Hepatocyte (in vitro differentiated cells): Measurements from ENCODE around the gene IL1RAPL1. TPM values are rescaled to one million over a fixed set of nuclear protein-coding genes. Genes with fewer than 3 reads are reported as not detected.

Experiments
- DNase-seq: peaks from one replicate; pipeline ENCODE4 v3.0.0-alpha.2; 2016; ENCODE audit warnings: low spot score
- H2AFZ ChIP-seq: fragments of 200-600 bp; sonication (generic); 2 replicates; pipeline ENCODE4 v1.6.0; 2016; ENCODE audit warnings: antibody characterized with exemption, mild to moderate bottlenecking
- H3K27ac ChIP-seq: fragments of 200-600 bp; sonication (generic); 2 replicates; pipeline ENCODE4 v1.5.1; 2016; ENCODE audit warnings: mild to moderate bottlenecking
- H3K27me3 ChIP-seq: fragments of 200-600 bp; sonication (generic); 2 replicates; pipeline ENCODE4 v1.6.1; 2016
- H3K36me3 ChIP-seq: fragments of 200-600 bp; sonication (generic); replicated peaks from 2 replicates; pipeline ENCODE4 v1.5.1; 2016; ENCODE audit warnings: low read depth; ENCODE audit not compliant: insufficient read depth
- H3K4me1 ChIP-seq: fragments of 200-600 bp; sonication (generic); 2 replicates; pipeline ENCODE4 v1.5.1; 2016; ENCODE audit warnings: mild to moderate bottlenecking, moderate library complexity; ENCODE audit not compliant: insufficient read depth
- H3K4me2 ChIP-seq: fragments of 200-600 bp; sonication (generic); 2 replicates; pipeline ENCODE4 v1.6.0; 2016
- H3K4me3 ChIP-seq: fragments of 200-600 bp; sonication (generic); 2 replicates; pipeline ENCODE4 v1.5.1; 2016; ENCODE audit warnings: mild to moderate bottlenecking
- H3K79me2 ChIP-seq: fragments of 200-600 bp; sonication (generic); 2 replicates; pipeline ENCODE4 v1.6.0; 2017; ENCODE audit warnings: mild to moderate bottlenecking
- H3K9me2 ChIP-seq: fragments of 200-600 bp; sonication (generic); replicated peaks from 2 replicates; pipeline ENCODE4 v1.6.0; 2017; ENCODE audit warnings: mild to moderate bottlenecking; ENCODE audit not compliant: insufficient read depth
- H3K9me3 ChIP-seq: fragments of 200-600 bp; sonication (generic); 2 replicates; pipeline ENCODE4 v1.5.1; 2016; ENCODE audit warnings: low read depth, mild to moderate bottlenecking
- H4K20me1 ChIP-seq: fragments of 200-600 bp; sonication (generic); 2 replicates; pipeline ENCODE4 v1.6.0; 2016; ENCODE audit warnings: mild to moderate bottlenecking; ENCODE audit not compliant: insufficient read depth, poor library complexity, severe bottlenecking
- EZH2 ChIP-seq: fragments of 200-600 bp; sonication (generic); IDR thresholded peaks from 2 replicates; pipeline ENCODE4 v1.6.1; 2016; ENCODE audit warnings: antibody characterized with exemption, mild to moderate bottlenecking, borderline replicate concordance
- EZH2phosphoT487 ChIP-seq: fragments of 200-600 bp; sonication (generic); IDR thresholded peaks from one replicate; pipeline ENCODE4 v1.6.1; 2018; ENCODE audit warnings: antibody characterized with exemption, mild to moderate bottlenecking, low read depth, moderate library complexity; ENCODE audit not compliant: unreplicated experiment, severe bottlenecking
- WGBS: methylation state at CpG from one replicate; pipeline ENCODE4 v1.1.6; 2016; ENCODE audit warnings: low lambda C conversion rate; ENCODE audit errors: missing lambda C conversion rate; 5-methylcytosine and 5-hydroxymethylcytosine counted together
- polyA plus RNA-seq: library from polyadenylated mRNA; unstranded; fragments of >200 nt; fragmentation: Nextera tagmentation; extraction: Ambion mirVana; gene quantifications from 2 replicates; pipeline ENCODE4 v1.2.1, GENCODE V29; 2016
- total RNA-seq: library from RNA; depleted of rRNA; stranded (reverse); fragments of >200 nt; gene quantifications from 2 replicates; pipeline ENCODE4 v1.2.3, GENCODE V29; 2014
- TF ChIP-seq, protein P1 (sequence below): fragments of 200-600 bp; sonication (generic); IDR thresholded peaks from 2 replicates; pipeline ENCODE4 v1.5.1; 2016; ENCODE audit warnings: antibody characterized with exemption, mild to moderate bottlenecking; ENCODE audit not compliant: poor library complexity

The IL1RAPL1 gene
- total and polyA plus RNA-seq, 2 experiments from 2014 or later: 0.89 to 2.7 TPM

DNA sequence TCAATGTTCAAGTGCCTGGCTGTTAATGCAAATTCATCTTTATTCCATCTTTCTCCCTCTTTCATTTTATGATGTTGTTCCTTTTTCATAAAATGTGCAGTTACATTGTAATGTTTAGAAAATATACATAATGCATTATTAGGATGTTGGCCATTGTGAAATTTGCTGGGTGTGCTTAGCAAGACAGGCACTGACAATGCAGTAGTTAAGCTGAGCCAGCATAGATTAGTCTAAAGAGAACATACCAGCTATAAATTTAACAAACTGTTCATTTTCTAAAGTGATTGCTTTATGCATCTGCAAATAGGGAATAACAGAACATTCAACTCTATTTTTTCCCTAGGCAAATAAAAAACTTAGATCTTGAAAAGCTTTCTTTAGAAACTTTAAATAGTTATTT lies 436.0 kb downstream of the IL1RAPL1 start:
- no peak for TF ChIP-seq EZH2
- Histone ChIP-seq H3K9me3 (no peaks in the 10 kb centered on the region), H3K79me2 (no peaks in the 10 kb centered on the region), H3K4me1 (no peaks in the 10 kb centered on the region), H3K36me3 (no peaks in the 10 kb centered on the region), H3K4me2 (no peak overlapping the region), H3K9me2 (no peaks in the 10 kb centered on the region), H3K27ac (no peak overlapping the region), H3K4me3 (no peak overlapping the region), H4K20me1 (no peaks in the 10 kb centered on the region), H3K27me3 (no peaks in the 10 kb centered on the region), H2AFZ (no peak overlapping the region)
- no peak for DNase-seq

DNA sequence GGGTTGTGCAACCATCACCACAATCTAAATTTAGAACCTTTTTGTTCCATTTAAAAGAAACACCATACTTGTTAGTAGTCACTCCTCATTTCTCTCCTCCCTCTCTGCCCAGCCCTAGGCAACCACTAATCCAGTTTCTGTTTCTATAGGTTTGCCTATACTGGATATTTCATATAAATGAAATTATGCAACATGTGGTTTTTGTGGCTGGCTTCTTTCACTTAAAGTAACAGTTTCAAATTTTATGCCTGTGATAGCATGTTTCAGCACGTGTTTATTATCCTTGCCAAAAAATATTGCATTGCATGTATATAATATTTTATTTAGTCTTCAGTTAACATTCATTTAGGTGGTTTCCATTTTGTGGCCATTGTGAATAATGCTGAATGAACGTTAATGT lies 437.6 kb downstream of the IL1RAPL1 start:
- Histone ChIP-seq H3K36me3 (no peaks in the 10 kb centered on the region), H3K4me3 (no peak overlapping the region), H3K4me2 (no peak overlapping the region), H3K9me3 (no peaks in the 10 kb centered on the region), H3K79me2 (no peaks in the 10 kb centered on the region), H2AFZ (no peak overlapping the region), H4K20me1 (no peaks in the 10 kb centered on the region), H3K27ac (no peak overlapping the region), H3K4me1 (no peaks in the 10 kb centered on the region), H3K9me2 (no peaks in the 10 kb centered on the region), H3K27me3 (no peaks in the 10 kb centered on the region)
- TF ChIP-seq EZH2: no peak
- TF ChIP-seq, protein P1, sequence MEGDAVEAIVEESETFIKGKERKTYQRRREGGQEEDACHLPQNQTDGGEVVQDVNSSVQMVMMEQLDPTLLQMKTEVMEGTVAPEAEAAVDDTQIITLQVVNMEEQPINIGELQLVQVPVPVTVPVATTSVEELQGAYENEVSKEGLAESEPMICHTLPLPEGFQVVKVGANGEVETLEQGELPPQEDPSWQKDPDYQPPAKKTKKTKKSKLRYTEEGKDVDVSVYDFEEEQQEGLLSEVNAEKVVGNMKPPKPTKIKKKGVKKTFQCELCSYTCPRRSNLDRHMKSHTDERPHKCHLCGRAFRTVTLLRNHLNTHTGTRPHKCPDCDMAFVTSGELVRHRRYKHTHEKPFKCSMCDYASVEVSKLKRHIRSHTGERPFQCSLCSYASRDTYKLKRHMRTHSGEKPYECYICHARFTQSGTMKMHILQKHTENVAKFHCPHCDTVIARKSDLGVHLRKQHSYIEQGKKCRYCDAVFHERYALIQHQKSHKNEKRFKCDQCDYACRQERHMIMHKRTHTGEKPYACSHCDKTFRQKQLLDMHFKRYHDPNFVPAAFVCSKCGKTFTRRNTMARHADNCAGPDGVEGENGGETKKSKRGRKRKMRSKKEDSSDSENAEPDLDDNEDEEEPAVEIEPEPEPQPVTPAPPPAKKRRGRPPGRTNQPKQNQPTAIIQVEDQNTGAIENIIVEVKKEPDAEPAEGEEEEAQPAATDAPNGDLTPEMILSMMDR: no peak
- no peak for TF ChIP-seq EZH2phosphoT487
- no peak for DNase-seq
- 71% methylated on average over 2 of the region's 2 CpGs for WGBS

DNA sequence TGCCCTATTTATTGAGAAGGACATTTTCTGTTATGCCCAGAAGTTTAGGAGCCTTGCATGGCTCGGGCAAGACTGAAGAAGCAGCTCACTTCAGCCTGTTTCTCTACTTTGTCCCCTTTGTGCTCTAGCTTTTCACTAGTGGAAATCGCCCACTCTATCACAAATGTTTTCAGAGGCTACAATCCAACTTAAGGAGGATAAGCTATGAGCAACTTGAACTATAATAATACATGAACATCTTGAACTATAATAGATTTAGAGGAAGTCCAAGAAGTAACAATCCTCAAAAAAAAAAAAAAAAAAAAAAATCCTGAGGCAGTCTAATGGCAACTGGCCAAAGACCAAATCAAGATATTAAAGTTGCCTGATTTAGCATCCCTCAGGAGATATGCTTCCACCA lies 452.3 kb downstream of the IL1RAPL1 start:
- H3K27ac ChIP-seq: no peak overlapping the region
- H3K9me3 ChIP-seq: no peaks in the 10 kb centered on the region
- H4K20me1 ChIP-seq: no peaks in the 10 kb centered on the region
- TF ChIP-seq EZH2 (no peak), EZH2phosphoT487 (no peak)
- TF ChIP-seq, protein P1: no peak
- H3K4me2 ChIP-seq: no peak overlapping the region
- no peak overlapping the region for H2AFZ ChIP-seq
- DNase-seq: no peak
- 80% methylated on average over 2 of the region's 2 CpGs for WGBS
- H3K4me1 ChIP-seq: no peaks in the 10 kb centered on the region
- H3K4me3 ChIP-seq: no peak overlapping the region
- no peaks in the 10 kb centered on the region for H3K27me3 ChIP-seq
- H3K79me2 ChIP-seq: no peaks in the 10 kb centered on the region
- no peaks in the 10 kb centered on the region for H3K9me2 ChIP-seq
- H3K36me3 ChIP-seq: no peaks in the 10 kb centered on the region

DNA sequence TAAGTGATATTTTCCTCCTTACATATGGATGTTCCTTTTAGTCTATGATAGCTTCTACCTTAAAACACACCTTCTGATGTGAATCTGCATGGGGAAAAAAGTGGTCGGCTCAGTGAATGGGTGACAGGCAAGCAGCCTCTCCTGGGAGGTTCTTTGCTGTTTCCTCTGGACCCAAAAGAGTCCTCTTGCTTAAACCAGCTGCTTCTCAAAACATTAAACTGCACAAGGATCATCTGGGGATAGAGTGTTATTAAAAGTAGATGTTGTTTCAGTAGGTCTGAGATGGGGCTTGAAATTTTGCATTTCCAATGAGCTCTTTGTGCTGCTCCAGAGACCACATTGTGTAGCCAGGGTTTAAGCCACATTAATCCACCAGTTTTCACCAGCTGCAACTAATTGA lies 452.9 kb downstream of the IL1RAPL1 start:
- no peaks in the 10 kb centered on the region for H3K4me1 ChIP-seq
- H4K20me1 ChIP-seq: no peaks in the 10 kb centered on the region
- H3K4me3 ChIP-seq: no peak overlapping the region
- H3K9me3 ChIP-seq: no peaks in the 10 kb centered on the region
- DNase-seq: no peak
- no peak for TF ChIP-seq EZH2
- TF ChIP-seq, protein P1: no peak
- TF ChIP-seq EZH2phosphoT487: no peak
- no peaks in the 10 kb centered on the region for H3K9me2 ChIP-seq
- no peaks in the 10 kb centered on the region for H3K79me2 ChIP-seq
- 67% methylated on average over 1 of the region's 1 CpG for WGBS
- no peak overlapping the region for H3K27ac ChIP-seq
- H3K4me2 ChIP-seq: no peak overlapping the region
- no peaks in the 10 kb centered on the region for H3K36me3 ChIP-seq
- H3K27me3 ChIP-seq: no peaks in the 10 kb centered on the region
- H2AFZ ChIP-seq: no peak overlapping the region
